Naive thymus-derived CD4-positive, alpha-beta T cell (primary cell): ENCODE measurements around the gene PCDHA11. TPM values are rescaled to one million over a fixed set of nuclear protein-coding genes. Genes with fewer than 3 reads are reported as not detected.
"Not testable (repeated sequence)": the region's sequence is repeated elsewhere in the genome, so short reads cannot be mapped to it uniquely, and the experiment has no call there.

Source experiments
- ATAC-seq: fragments of 150-1000 bp; cut with Tn5 transposase; 2 replicates; pipeline ENCODE4 v1.10.0; 2021; ENCODE audit warnings: mild to moderate bottlenecking, moderate library complexity
- CTCF ChIA-PET: fragments of 350-600 bp; sonication (Branson Sonifier 250); formaldehyde crosslinking; loops from one replicate; lab custom pipeline; 2021; ENCODE audit warnings: antibody characterized with exemption; lab: Charles Lee
- POLR2A ChIA-PET: fragments of 350-600 bp; sonication (Branson Sonifier 250); formaldehyde crosslinking; loops from one replicate; lab custom pipeline; 2021; ENCODE audit warnings: antibody characterized with exemption, inconsistent platforms; lab: Charles Lee
- DNase-seq, 9 donors: peaks; one replicate each; pipeline versions ENCODE4 v3.0.0 to v3.0.0-alpha.2; 2020 to 2022; ENCODE audit warnings: mixed read lengths in 1 of 9
- H3K27ac ChIP-seq: one replicate; pipeline ENCODE4 v1.7.0; 2013; ENCODE audit warnings: mild to moderate bottlenecking, low read depth, low read length, moderate library complexity
- H3K27me3 ChIP-seq, 2 donors: one replicate each; pipeline ENCODE4 v1.7.0; 2013; ENCODE audit warnings: low read length in 2 of 2, mild to moderate bottlenecking in 2 of 2, moderate library complexity in 2 of 2; ENCODE audit not compliant: control insufficient read depth in 2 of 2, insufficient read depth in 2 of 2
- H3K36me3 ChIP-seq, 3 experiments: 1 replicate in 2 of 3; 2 replicates in 1 of 3; pipeline ENCODE4 v1.7.0; 2013; ENCODE audit warnings: low read length in 3 of 3, mild to moderate bottlenecking in 3 of 3, moderate library complexity in 1 of 3; ENCODE audit not compliant: insufficient read depth in 3 of 3, control insufficient read depth in 2 of 3
- H3K4me1 ChIP-seq, 2 donors: one replicate each; pipeline ENCODE4 v1.7.0; 2013; ENCODE audit warnings: low read length in 2 of 2, mild to moderate bottlenecking in 2 of 2, moderate library complexity in 1 of 2; ENCODE audit not compliant: control insufficient read depth in 2 of 2, insufficient read depth in 2 of 2
- H3K4me3 ChIP-seq: 2 replicates; pipeline ENCODE4 v1.7.0; 2013; ENCODE audit warnings: mild to moderate bottlenecking, low read length
- H3K9me3 ChIP-seq, 3 experiments: 1 replicate in 2 of 3; 2 replicates in 1 of 3; pipeline ENCODE4 v1.7.0; 2013; ENCODE audit warnings: low read length in 3 of 3; ENCODE audit not compliant: control insufficient read depth in 2 of 3
- H3K27ac Mint-ChIP-seq, 9 donors: one replicate each; pipeline ENCODE4 v1.8.0; 2020 to 2022; ENCODE audit warnings: mixed read lengths in 9 of 9, mild to moderate bottlenecking in 8 of 9, moderate library complexity in 5 of 9, inconsistent platforms in 2 of 9
- H3K27me3 Mint-ChIP-seq, 5 donors: one replicate each; pipeline ENCODE4 v1.8.0; 2021 to 2022; ENCODE audit warnings: mixed read lengths in 5 of 5, mild to moderate bottlenecking in 1 of 5
- H3K36me3 Mint-ChIP-seq, 5 donors: one replicate each; pipeline ENCODE4 v1.8.0; 2020 to 2022; ENCODE audit warnings: mixed read lengths in 5 of 5, mild to moderate bottlenecking in 3 of 5, inconsistent platforms in 1 of 5
- H3K4me1 Mint-ChIP-seq, 7 donors: one replicate each; pipeline ENCODE4 v1.8.0; 2020 to 2022; ENCODE audit warnings: mixed read lengths in 7 of 7, mild to moderate bottlenecking in 3 of 7, inconsistent platforms in 1 of 7
- H3K4me3 Mint-ChIP-seq, 10 donors: one replicate each; pipeline ENCODE4 v1.8.0; 2020 to 2022; ENCODE audit warnings: mild to moderate bottlenecking in 10 of 10, mixed read lengths in 10 of 10, moderate library complexity in 6 of 10, inconsistent platforms in 2 of 10
- H3K9me3 Mint-ChIP-seq, 11 donors: one replicate each; pipeline ENCODE4 v1.8.0; 2020 to 2022; ENCODE audit warnings: mixed read lengths in 11 of 11, mild to moderate bottlenecking in 4 of 11, inconsistent platforms in 1 of 11, moderate library complexity in 1 of 11
- intact Hi-C, 2 donors: fragments of 100-400 bp; cut with micrococcal nuclease; formaldehyde crosslinking; loops; one replicate each; pipeline ENCODE4 v1.15.1; 2023
- polyA plus RNA-seq, 2 donors: library from polyadenylated mRNA; unstranded; fragments of 300-500 nt; fragmentation: Illumina TruSeq; gene quantifications; one replicate each; pipeline ENCODE4 v1.2.3, GENCODE V29; 2021
- total RNA-seq, 6 experiments: library from RNA in 5 of 6; stranded (reverse) in 5 of 6; gene quantifications; 1 replicate in 5 of 6; 2 replicates in 1 of 6; pipeline ENCODE4 v1.2.3 and lab custom pipeline; 2021 to 2026

Gene PCDHA11
- total and polyA plus RNA-seq, 7 experiments from 2014 or later, result not detected

DNA sequence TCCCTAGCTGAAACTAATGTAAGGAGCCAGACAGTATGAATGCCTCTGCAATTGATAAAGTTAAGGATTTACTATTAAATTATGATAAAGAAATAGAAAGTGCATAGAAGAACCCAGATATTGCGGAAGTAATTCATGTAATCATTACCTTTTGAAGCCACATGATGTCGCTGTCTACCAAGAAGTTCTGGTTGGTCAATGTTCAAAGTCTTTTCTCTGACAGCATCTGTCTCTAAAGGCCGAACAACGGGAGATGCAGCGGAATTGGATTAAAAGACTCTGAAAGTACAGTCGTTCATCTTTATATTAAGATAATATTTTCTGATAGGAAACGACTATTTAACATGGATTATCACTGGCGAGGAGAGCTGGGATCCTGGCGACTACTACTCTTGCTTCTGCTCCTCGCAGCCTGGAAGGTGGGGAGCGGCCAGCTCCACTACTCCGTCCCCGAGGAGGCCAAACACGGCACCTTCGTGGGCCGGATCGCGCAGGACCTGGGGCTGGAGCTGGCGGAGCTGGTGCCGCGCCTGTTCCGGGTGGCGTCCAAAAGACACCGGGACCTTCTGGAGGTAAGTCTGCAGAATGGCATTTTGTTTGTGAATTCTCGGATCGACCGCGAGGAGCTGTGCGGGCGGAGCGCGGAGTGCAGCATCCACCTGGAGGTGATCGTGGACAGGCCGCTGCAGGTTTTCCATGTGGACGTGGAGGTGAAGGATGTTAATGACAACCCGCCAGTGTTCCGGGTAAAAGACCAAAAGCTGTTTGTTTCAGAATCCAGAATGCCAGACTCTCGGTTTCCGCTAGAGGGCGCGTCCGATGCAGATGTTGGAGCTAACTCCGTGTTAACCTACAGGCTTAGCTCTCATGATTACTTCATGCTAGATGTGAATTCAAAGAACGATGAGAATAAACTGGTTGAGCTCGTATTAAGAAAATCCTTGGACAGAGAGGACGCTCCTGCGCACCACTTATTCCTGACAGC, 27.5 kb upstream of the PCDHA11 start, which contains the start of gene PCDHA8:
Gene PCDHA8, plus strand, starts transcription at position 210 of the 985 bp plus-strand sequence. Its CDS starts 135 bp downstream, at position 345.
- H3K36me3 ChIP-seq, result no peaks in the 10 kb centered on the region
- H3K27ac Mint-ChIP-seq, result peak within 1 kb of the TSS in 2 of 9 donors; percentile 39 to 51
- no peak within 1 kb of the TSS for H3K4me3 ChIP-seq
- DNase-seq (no peak), ATAC-seq (no peak)
- H3K4me3 Mint-ChIP-seq, result peak within 1 kb of the TSS in 2 of 10 donors; percentile 3 to 18
- H3K9me3 Mint-ChIP-seq, result peaks cover 5 to 63% (median 25%) of the 10 kb centered on the region in 11 donors
- H3K4me1 ChIP-seq, result no peaks in the 10 kb centered on the region
- H3K9me3 ChIP-seq, result peaks cover 0 to 19% (median 4%) of the 10 kb centered on the region in 3 experiments
- intact Hi-C loops, result loop anchor here in 1 of 2 donors (5.0 kb wide), 1 partner anchor 41 kb away; the partner anchor contains the start of gene PCDHA13
- peaks cover 0 to 45% (median 37%) of the 10 kb centered on the region in 5 donors for H3K27me3 Mint-ChIP-seq
- H3K27ac ChIP-seq, result no peak within 1 kb of the TSS
- peaks cover 0 to 14% (median 0%) of the 10 kb centered on the region in 5 donors for H3K36me3 Mint-ChIP-seq
- POLR2A ChIA-PET, result no interaction called here
- no peaks in the 10 kb centered on the region for H3K27me3 ChIP-seq
- H3K4me1 Mint-ChIP-seq, result no peaks in the 10 kb centered on the region
- CTCF ChIA-PET, result no interaction called here

- Mint-ChIP-seq H3K36me3 (peaks cover 0 to 16% (median 0%) of the 10 kb centered on the region in 5 donors), H3K4me1 (no peaks in the 10 kb centered on the region), H3K9me3 (peaks cover 10 to 71% (median 22%) of the 10 kb centered on the region in 11 donors), H3K27ac (no peak overlapping the region), H3K4me3 (no peak overlapping the region), H3K27me3 (peaks cover 0 to 50% (median 43%) of the 10 kb centered on the region in 5 donors)
- H3K4me1 ChIP-seq, result no peaks in the 10 kb centered on the region
- DNase-seq (no peak), ATAC-seq (no peak)
- no peak overlapping the region for H3K4me3 ChIP-seq
- ChIA-PET CTCF (no interaction called here), POLR2A (no interaction called here)
- H3K9me3 ChIP-seq, result peaks cover 0 to 14% (median 4%) of the 10 kb centered on the region in 3 experiments
- no peaks in the 10 kb centered on the region for H3K27me3 ChIP-seq
- H3K36me3 ChIP-seq, result no peaks in the 10 kb centered on the region
- intact Hi-C loops, result loop anchor here in 1 of 2 donors (5.0 kb wide), 1 partner anchor 39 kb away; the partner anchor contains the start of gene PCDHA13
- H3K27ac ChIP-seq, result no peak overlapping the region
Observed at GRCh38 chr5:140842798-140843733, 25.7 kb upstream of the PCDHA11 start.

- H3K4me1 Mint-ChIP-seq, DNase-seq, CTCF ChIA-PET, H3K27ac ChIP-seq, H3K4me3 Mint-ChIP-seq, H3K4me3 ChIP-seq, ATAC-seq, H3K27me3 ChIP-seq, H3K27ac Mint-ChIP-seq, H3K36me3 ChIP-seq, POLR2A ChIA-PET, intact Hi-C loops, H3K4me1 ChIP-seq: not testable (repeated sequence)
- H3K9me3 ChIP-seq, result peaks cover 0 to 12% (median 0%) of the 10 kb centered on the region in 3 experiments
- peaks cover 0 to 15% (median 0%) of the 10 kb centered on the region in 5 donors for H3K36me3 Mint-ChIP-seq
- peaks cover 0 to 40% (median 29%) of the 10 kb centered on the region in 5 donors for H3K27me3 Mint-ChIP-seq
- peaks cover 0 to 62% (median 10%) of the 10 kb centered on the region in 11 donors for H3K9me3 Mint-ChIP-seq
Observed at GRCh38 chr5:140848139-140849102, 20.3 kb upstream of the PCDHA11 start, which contains the start of gene PCDHA9. PCDHA9 (plus strand) TSS chr5:140848382; CDS start chr5:140848496, 114 bp downstream.

- H3K36me3 ChIP-seq, H3K27ac Mint-ChIP-seq, H3K4me1 ChIP-seq, H3K4me1 Mint-ChIP-seq, ATAC-seq, DNase-seq, POLR2A ChIA-PET, H3K4me3 ChIP-seq, H3K27ac ChIP-seq, H3K27me3 ChIP-seq, H3K4me3 Mint-ChIP-seq, CTCF ChIA-PET: not testable (repeated sequence)
- peaks cover 0 to 11% (median 0%) of the 10 kb centered on the region in 3 experiments for H3K9me3 ChIP-seq
- Mint-ChIP-seq H3K9me3 (peaks cover 0 to 59% (median 9%) of the 10 kb centered on the region in 11 donors), H3K36me3 (peaks cover 0 to 16% (median 0%) of the 10 kb centered on the region in 5 donors), H3K27me3 (peaks cover 0 to 40% (median 33%) of the 10 kb centered on the region in 5 donors)
- intact Hi-C loops, result loop anchor here in 1 of 2 donors (5.0 kb wide), 1 partner anchor 48 kb away; the partner anchor contains the start of gene PCDHA3
Observed at GRCh38 chr5:140849831-140850634, 18.7 kb upstream of the PCDHA11 start.
